Hematopoietic multipotent progenitor cell treated with erythropoietin and hydrocortisone succinate and interleukin-3 and kit ligand, for 6 days (in vitro differentiated cells): ENCODE results near the gene SVIL.
"Not testable (repeated sequence)": the region's sequence is repeated elsewhere in the genome, so short reads cannot be mapped to it uniquely, and the experiment has no call there.

Source experiments
- DNase-seq: peaks from one replicate; pipeline ENCODE4 v3.0.0-alpha.2; 2015

The SVIL gene

DNA sequence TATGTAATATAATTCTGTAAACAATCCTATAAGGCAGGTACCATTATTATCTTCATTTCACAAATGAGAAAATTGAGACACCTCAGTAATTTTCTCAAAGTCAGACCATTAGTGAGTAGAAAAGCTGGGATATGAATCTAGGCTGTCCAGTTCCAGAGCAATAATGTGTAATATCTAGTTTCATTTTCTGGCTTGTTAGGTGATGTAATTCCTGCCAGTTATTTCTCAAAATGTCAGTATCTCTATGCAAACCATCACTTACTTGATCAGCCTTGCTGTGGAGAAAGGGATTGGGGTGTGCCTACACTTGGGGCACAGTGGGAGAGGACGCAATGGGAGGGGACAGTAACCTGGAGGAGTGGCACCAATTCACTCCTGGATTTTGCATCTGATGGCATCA is 188.4 kb downstream of the SVIL start:
- peak; percentile 25 for DNase-seq

DNA sequence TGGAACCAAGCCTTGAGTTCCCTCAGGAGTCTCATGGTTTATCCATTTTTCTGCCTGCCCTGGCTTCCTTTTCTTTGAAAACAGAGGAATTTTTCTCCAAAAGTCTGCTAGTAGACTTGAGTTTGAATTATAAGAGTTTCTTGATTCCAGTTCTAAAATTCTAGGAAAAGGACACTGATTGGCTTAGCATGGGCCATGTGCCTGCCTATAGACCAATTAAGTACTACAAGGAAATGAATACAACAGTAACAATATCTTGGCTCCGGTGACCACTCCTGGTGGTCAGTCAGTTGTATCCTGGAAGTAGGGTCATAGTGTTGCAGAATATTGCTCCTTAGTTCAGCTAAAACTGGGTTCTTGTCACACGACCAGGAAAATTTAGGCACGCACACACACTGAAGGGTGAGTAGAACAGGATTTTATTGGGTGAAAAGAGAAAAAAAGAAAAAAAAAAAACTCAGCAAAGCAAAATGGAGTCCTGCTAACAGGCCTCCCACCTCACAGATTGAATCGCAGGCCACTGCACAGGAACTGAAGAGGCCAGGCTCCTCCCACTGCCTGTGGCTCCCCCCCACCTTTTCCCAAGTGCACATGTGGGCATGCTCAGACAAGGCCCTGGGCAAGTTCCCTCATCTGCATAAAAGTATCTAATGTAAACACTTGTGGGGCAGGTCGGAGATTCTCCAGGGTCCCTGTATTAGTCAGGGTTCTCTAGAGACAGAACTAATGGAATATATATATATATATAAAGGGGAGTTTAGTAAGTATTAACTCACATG is 190.8 kb downstream of the SVIL start:
- peak; percentile 30 for DNase-seq

DNA sequence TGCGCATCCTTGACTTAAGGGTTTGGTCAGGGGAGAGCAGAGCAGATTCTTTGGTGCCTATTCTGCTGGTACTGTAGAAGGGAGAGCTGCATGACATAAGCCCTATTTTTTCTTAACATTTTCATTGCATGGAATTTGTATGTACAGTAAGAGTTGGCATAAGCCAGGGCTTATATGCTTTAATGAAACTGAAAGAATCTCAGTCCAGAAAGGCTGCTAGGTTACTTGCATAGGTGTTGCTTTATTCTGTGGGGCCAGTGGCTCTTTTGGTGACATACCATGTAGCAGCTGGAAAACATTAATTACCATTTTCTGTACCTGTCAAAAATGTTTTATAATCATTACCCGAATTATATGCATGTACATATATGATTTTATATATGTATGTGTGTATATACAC is 193.8 kb downstream of the SVIL start:
- no peak for DNase-seq

GRCh38 chr10:29439005-29439404 is 195.8 kb downstream of the SVIL start:
- DNase-seq: not testable (repeated sequence)

DNA sequence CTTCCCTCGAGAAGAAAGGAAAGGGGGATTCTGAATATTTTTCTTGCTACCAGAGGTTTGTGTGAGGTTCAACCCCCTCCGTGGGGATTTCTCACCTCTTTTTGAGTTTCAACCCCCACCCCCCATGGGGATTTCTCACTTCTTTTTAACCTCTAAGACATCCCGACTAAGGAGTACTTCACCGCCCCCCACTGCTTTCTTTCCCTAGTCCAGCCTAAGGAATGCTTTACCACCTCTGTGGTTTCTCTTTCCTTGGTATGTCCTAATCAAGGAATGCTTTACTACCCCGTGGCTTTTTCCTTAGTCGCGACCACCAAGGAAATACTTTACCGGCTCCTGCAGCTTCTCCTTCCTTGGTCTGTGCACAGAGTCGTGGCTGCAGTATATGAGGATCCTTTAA is 196.5 kb downstream of the SVIL start:
- no peak for DNase-seq

DNA sequence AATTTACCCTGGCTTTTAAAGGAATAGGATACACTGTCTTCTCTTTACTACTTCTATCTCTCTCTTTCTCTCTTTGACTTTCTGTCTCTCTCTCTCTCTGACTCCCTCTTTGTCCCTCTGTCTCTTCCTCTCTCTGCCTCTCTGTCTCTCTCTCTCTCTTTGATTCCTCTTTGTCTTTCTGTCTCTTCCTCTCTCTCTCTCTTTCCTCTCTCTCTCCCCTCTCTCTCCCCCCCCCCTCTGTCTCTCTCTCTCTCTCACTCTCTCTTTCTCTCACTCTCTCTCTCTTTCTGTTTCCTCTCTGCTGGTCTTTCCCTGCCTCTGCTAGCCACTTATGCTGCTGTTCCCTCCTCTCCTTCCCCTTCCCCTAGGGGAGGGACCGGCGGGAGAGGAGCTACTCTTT is 196.9 kb downstream of the SVIL start:
- no peak for DNase-seq

- no peak for DNase-seq
Measured at GRCh38 chr10:29435809-29436501, 198.8 kb downstream of the SVIL start.

DNA sequence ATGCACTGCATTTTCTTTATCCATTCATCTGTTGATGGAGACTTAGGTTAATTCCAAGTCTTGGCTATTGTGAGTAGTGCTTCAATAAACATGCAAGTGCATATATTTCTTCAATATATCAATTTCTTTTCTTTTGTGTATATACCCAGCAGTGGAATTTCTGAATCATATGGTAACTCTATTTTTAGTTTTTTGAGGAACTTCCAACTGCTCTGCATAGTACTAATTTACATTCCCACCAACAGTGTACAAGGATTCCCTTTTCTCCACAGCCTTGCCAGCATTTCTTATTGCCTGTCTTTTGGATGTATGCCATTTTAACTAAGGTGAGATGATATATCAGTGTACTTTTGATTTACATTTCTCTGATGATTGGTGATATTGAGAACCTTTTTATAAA is 200.7 kb downstream of the SVIL start:
- DNase-seq: no peak

DNA sequence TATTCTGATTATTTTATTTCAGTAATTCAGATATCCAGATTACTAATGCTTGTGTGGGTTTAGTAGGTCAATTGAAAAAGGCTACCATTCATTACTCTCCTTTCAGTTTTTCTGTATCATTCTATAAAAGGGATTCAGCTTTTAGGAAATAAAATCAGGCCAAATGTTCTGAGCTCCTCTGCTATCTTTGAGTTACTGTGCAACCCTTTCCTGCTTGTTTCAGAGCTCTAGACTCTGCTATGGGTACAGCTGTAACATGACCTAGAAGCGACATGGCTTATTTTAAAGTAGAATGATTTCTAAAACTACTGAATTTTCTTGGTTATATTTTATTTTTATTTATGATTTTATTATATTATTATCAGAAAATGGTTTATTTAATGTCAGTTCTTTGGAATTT is 203.1 kb downstream of the SVIL start:
- DNase-seq: no peak

- DNase-seq: peak; percentile 13
Measured at GRCh38 chr10:29430101-29430500, 204.7 kb downstream of the SVIL start.

GRCh38 chr10:29428486-29428885 is 206.3 kb downstream of the SVIL start:
- no peak for DNase-seq

- DNase-seq: no peak
Measured at GRCh38 chr10:29427667-29428066, 207.1 kb downstream of the SVIL start.

DNA sequence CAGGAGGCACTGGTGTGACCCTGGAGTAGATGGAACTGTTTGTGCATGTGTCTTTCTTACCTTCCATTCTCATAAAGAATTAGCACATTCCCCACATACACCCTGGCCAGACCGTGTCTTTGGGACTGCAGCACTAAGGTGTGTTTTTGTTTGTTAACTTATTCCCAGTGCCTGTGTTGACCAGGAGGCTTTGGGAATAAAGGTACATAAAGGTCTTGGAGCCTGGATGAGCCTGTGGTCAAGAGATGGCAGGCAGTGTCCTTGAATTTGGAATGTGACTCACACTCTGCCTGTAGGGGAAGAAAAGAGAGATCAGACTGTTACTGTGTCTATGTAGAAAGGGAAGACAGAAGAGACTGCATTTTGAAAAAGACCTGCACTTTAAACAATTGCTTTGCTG is 208.4 kb downstream of the SVIL start:
- no peak for DNase-seq

DNA sequence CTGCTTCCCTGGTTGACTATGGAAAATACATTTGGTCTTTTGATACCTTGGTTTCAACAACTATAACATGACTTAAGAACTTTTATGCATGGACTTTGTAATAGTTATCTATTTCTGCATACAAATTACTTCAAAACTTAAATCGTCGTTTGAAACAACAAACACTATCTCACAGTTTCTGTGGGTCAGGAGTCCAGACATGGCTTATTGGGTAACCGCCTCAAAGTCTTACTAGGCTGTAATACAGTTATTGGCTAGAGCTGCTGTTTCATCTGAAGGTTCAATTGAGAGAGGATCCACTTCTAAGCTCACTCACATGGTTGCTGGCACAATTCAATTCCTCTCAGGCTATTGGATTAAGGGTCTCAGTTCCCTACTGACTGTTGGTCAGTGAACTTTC is 210.8 kb downstream of the SVIL start:
- DNase-seq: no peak

DNA sequence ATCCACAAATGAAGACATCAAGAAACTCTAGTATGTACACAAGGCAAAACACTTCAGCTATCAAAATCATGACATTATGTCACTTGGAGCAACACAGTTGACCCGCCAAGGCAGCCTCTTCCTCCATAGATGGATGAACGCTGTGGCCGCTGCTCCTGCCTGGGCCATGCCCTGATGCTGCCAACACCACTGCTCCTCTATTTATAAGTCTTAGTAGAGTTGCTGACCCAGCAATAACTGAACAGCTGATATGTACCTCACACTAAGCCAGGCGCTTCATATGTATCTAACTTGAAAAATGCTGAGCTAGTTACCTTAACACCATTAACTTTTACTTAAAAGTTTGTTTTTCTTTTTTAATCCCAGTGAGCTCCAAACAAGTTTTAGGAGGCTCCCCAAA is 214.0 kb downstream of the SVIL start:
- DNase-seq: no peak

DNA sequence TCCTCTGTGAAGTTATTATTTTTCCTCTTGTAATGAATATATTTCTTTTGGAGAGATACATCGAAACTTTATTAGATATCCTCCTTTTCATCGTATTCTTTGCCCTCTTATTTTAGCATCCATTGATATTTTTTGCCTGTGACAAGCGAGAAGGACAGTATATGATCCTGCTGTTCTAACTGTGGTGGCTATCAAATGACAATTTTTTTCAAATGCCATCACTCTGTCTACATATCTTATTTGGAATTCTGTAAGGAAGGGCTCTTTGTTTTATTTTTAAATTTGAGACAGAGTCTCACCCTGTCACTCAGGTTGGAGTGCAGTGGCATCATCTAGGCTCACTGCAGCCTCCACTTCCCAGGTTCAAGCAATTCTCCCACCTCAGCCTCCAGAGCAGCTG is 217.4 kb downstream of the SVIL start:
- no peak for DNase-seq

DNA sequence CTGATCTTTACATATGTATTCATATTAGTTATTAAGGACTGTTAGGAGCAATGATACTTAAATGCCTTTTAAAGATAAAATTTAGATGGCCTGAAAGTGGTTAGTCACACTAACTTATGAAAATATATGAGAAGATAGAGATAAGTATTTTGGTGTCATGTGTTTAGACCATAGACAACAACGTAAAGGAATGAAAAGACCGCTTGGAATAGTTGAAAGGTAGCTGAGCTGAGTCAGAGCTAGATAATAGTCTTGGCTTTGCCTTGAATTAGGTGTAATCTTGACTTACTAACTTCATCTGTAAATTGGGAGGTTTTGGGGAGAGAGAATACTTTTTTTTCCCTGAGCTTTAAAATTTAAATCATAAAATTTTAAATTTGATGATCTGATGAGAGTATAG is 218.9 kb downstream of the SVIL start:
- peak; percentile 10 for DNase-seq

- DNase-seq: no peak
Measured at GRCh38 chr10:29414501-29414900, 220.3 kb downstream of the SVIL start.

DNA sequence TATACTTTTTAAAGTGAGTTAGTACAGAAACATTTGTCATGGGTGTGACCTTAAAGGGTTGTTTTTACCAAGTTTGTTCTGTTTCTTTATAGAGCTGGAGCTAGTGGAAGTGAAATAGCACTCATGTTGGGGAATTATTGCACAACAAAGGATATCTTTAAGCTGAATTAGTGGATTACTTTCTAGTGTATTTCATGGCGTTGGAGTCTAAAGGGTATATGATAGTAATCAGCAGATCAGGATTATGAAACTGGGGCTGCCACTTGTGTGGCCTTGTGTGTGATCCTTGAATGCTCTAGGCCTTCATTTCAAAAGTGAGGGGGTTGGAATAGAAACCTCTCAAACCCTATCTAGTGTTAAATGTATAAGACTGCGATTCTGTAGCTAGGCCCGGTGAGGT is 222.3 kb downstream of the SVIL start:
- DNase-seq: peak; percentile 69

DNA sequence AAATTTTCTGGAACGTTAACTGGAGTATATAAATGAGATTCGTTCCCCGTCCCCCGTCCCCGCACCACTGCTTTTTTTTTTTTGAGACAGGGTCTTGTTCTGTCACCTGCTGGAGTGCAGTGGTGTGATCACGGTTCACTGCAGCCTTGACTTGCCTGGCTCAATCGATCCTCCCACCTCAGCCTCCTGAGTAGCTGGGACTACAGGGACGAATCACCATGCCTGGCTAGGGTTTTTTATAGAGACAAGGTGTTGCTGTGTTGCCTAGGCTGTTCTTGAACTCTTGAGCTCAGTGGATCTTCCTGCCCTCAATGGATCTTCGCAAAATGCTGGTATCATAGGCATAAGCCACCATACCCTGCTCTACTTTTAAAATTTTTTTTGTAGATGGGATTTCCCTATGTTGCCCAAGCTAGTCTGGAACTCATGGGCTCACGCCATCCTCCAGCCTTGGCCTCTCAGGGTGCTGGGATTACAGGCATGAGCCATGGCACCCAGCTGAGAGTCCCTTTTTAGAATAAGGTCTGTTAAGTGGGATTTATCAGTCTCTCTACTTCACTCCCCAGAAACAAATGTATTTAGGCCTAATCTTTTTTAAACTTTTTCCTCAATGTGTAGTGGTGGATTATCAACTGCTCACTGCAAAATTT is 223.0 kb downstream of the SVIL start:
- peak; percentile 42 for DNase-seq

DNA sequence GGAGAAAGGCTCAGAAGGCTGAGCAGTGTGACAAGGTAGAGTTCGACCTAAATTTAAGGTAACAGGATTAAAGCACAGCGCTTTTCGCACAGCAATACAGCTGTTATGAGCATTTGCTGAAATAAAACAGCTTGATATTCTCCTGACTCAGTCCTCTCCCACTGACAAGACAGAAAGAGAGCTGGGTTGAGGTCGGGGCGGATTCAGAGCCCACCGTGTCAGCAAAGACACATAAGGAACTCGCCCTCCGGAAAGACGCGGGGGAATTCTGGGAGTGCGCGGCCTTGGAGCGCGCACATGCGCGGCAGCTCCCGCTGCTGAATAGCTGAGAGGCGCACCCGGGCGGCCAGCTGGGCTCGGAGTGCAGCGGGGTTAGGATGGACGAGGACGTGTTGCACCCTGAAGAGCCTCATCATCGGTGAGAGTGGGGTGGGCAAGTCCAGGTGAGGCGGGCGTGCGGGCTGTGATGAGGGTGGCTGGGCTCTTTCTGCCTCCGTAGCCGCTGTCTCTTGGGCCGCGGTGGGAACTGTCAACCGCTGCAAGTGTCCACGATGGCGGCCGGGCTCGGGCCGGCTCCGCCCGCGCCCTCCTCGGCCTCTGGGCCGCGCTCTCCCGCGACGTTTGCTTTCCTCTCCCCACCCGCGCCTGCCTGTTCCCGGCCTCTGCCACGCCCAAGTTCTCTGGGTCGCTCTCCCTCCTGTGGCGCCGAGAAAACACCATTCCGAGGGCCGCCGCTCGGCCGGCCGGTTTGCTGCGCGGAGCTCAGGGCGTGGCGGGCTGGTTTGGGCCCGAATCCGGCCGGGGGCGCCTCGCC is 225.3 kb downstream of the SVIL start:
- DNase-seq: peak; percentile 77

DNA sequence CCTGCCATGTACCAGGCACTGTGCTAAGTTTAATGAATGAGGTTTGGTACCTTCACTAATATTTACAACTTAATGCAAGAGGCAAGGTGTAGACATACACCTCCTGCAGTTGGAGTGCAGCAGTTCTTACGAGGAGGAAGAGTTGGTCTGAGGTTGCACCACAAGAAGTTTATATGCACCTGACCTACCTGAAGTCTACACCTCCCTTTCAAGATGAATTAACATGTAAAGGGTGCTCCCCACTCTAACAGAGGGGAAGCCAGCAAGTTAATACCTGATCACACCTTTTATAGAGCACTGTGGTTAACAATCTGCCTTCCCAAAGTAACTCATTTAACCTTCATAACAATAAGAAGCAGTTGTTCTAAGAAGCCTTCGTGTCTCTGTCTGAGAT is 225.9 kb downstream of the SVIL start:
- no peak for DNase-seq
